Brain microvascular endothelial cell (primary cell): Measurements from ENCODE around the gene OTUD5.

ENCODE experiments used
- DNase-seq: peaks from one replicate; pipeline ENCODE4 v3.0.0-alpha.2; 2020
- H3K27ac ChIP-seq: fragments of 250-450 bp; sonication (Bioruptor Pico); 2 replicates; pipeline ENCODE4 v1.5.1; 2020; ENCODE audit warnings: mild to moderate bottlenecking, moderate library complexity
- H3K27me3 ChIP-seq: fragments of 250-450 bp; sonication (Bioruptor Pico); replicated peaks from 2 replicates; pipeline ENCODE4 v1.5.1; 2020; ENCODE audit warnings: mild to moderate bottlenecking
- H3K36me3 ChIP-seq: fragments of 250-450 bp; sonication (Bioruptor Pico); replicated peaks from 2 replicates; pipeline ENCODE4 v1.5.1; 2020; ENCODE audit warnings: mild to moderate bottlenecking
- H3K4me3 ChIP-seq: 2 replicates; pipeline ENCODE4 v1.5.1; 2011; ENCODE audit warnings: low read depth, mild to moderate bottlenecking, control low read depth, low read length, moderate library complexity
- CTCF ChIP-seq: IDR thresholded peaks from 2 replicates; pipeline ENCODE4 v1.5.1; 2011; ENCODE audit warnings: low read depth, mild to moderate bottlenecking, moderate library complexity, low read length, control low read depth, inconsistent platforms; ENCODE audit errors: missing control alignments
- in situ Hi-C: cut with HindIII; loops from 2 replicates; pipeline ENCODE4 v1.10.0; 2017; ENCODE audit warnings: low sequenced_read_pairs, low pct_ligation_motif_present

OTUD5 gene

GRCh38 chrX:48914593-48915493, 42.6 kb downstream of the OTUD5 start:
- in situ Hi-C loops = no loop called here

GRCh38 chrX:48913605-48914366, 43.6 kb downstream of the OTUD5 start:
- TF ChIP-seq CTCF = no peak
- no peak overlapping the region for H3K27ac ChIP-seq

More at GRCh38 chrX:48914593-48915493, 42.6 kb downstream of the OTUD5 start:
- Histone ChIP-seq H3K36me3 (peaks cover 5% of the 10 kb centered on the region), H3K4me3 (no peak overlapping the region), H3K27me3 (no peaks in the 10 kb centered on the region), H3K27ac (no peak overlapping the region)
- TF ChIP-seq CTCF = no peak
- DNase-seq = no peak

GRCh38 chrX:48911412-48912182, 45.8 kb downstream of the OTUD5 start, which contains the start of gene SLC35A2:
SLC35A2 (minus strand) TSS chrX:48911646; CDS start chrX:48911636, 10 bp downstream.
- Histone ChIP-seq H3K27me3 (no peaks in the 10 kb centered on the region), H3K27ac (peak within 1 kb of the TSS; percentile 87), H3K4me3 (peak within 1 kb of the TSS; percentile 83), H3K36me3 (peaks cover 5% of the 10 kb centered on the region)
- DNase-seq = peak; percentile 70
- in situ Hi-C loops = no loop called here
- no peak for TF ChIP-seq CTCF

More at GRCh38 chrX:48913605-48914366, 43.6 kb downstream of the OTUD5 start:
- no peak overlapping the region for H3K4me3 ChIP-seq
- no peaks in the 10 kb centered on the region for H3K27me3 ChIP-seq
- in situ Hi-C loops = no loop called here
- peaks cover 5% of the 10 kb centered on the region for H3K36me3 ChIP-seq
- DNase-seq = no peak

- H3K4me3 ChIP-seq = peak overlapping the region; percentile 83
Measured at GRCh38 chrX:48910926-48911411, 46.4 kb downstream of the OTUD5 start.

More at GRCh38 chrX:48910926-48911411, 46.4 kb downstream of the OTUD5 start:
- in situ Hi-C loops = no loop called here
- Histone ChIP-seq H3K27me3 (no peaks in the 10 kb centered on the region), H3K27ac (peak overlapping the region; percentile 87), H3K36me3 (peaks cover 8% of the 10 kb centered on the region)
- TF ChIP-seq CTCF = no peak
- peak; percentile 36 for DNase-seq
